ENCODE results near the gene HP. TPM values are rescaled to one million over a fixed set of nuclear protein-coding genes. Genes with fewer than 3 reads are reported as not detected.

HP gene
- total and polyA plus RNA-seq, 7 donors, result 0.49 to 11.2 (median 3.6) TPM; not detected in 2

GRCh38 chr16:72044825-72045359 lies 9.4 kb upstream of the HP start:
- WGBS, 2 donors, result 70 to 87% methylated on average over 2 of the region's 2 CpGs
- TF ChIP-seq POLR2A (IDR thresholded peaks at IDR 0.05) (no peak), EP300 (IDR thresholded peaks at IDR 0.05) (no peak), POLR2AphosphoS5 (IDR thresholded peaks at IDR 0.05) (no peak)
- TF ChIP-seq, protein P1, sequence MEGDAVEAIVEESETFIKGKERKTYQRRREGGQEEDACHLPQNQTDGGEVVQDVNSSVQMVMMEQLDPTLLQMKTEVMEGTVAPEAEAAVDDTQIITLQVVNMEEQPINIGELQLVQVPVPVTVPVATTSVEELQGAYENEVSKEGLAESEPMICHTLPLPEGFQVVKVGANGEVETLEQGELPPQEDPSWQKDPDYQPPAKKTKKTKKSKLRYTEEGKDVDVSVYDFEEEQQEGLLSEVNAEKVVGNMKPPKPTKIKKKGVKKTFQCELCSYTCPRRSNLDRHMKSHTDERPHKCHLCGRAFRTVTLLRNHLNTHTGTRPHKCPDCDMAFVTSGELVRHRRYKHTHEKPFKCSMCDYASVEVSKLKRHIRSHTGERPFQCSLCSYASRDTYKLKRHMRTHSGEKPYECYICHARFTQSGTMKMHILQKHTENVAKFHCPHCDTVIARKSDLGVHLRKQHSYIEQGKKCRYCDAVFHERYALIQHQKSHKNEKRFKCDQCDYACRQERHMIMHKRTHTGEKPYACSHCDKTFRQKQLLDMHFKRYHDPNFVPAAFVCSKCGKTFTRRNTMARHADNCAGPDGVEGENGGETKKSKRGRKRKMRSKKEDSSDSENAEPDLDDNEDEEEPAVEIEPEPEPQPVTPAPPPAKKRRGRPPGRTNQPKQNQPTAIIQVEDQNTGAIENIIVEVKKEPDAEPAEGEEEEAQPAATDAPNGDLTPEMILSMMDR (IDR thresholded peaks at IDR 0.05), result no peak
- Histone ChIP-seq H3K4me1 (no peaks in the 10 kb centered on the region), H3K27ac (no peak overlapping the region), H3K36me3 (peaks cover 0 to 28% (median 5%) of the 10 kb centered on the region in 4 donors), H3K4me3 (no peak overlapping the region), H3K9me3 (no peaks in the 10 kb centered on the region), H3K27me3 (no peaks in the 10 kb centered on the region)
- intact Hi-C loops (cut with DNase I), result no loop called here
- DNase-seq, result no peak

DNA sequence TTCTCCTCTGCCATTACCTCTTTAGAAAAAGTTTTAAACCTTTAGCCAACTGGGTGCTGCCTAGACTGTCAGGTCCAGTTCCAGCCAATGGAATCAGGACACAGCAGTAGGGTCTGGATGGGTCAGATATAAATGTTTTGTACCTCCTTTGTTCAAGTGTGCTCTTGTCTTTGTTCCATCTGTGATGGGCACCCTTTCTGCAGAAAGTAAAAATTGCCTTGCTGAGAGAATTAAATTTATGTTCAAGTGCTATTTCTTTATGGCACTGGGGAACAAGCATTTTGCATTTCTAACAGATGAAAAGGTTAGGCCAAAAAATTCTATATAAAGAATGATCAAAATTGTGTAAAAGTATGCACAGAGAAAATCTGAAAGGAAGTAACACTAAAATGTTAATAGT lies 5.2 kb upstream of the HP start:
- intact Hi-C loops (cut with DNase I), result no loop called here
- Histone ChIP-seq H3K27ac (no peak overlapping the region), H3K4me3 (no peak overlapping the region), H3K36me3 (peaks cover 0 to under 1% (median 0%) of the 10 kb centered on the region in 4 donors), H3K4me1 (no peaks in the 10 kb centered on the region), H3K27me3 (no peaks in the 10 kb centered on the region), H3K9me3 (no peaks in the 10 kb centered on the region)
- no peak for DNase-seq
- TF ChIP-seq POLR2A (IDR thresholded peaks at IDR 0.05) (no peak), POLR2AphosphoS5 (IDR thresholded peaks at IDR 0.05) (no peak), EP300 (IDR thresholded peaks at IDR 0.05) (no peak)
- TF ChIP-seq, protein P1 (IDR thresholded peaks at IDR 0.05), result no peak

DNA sequence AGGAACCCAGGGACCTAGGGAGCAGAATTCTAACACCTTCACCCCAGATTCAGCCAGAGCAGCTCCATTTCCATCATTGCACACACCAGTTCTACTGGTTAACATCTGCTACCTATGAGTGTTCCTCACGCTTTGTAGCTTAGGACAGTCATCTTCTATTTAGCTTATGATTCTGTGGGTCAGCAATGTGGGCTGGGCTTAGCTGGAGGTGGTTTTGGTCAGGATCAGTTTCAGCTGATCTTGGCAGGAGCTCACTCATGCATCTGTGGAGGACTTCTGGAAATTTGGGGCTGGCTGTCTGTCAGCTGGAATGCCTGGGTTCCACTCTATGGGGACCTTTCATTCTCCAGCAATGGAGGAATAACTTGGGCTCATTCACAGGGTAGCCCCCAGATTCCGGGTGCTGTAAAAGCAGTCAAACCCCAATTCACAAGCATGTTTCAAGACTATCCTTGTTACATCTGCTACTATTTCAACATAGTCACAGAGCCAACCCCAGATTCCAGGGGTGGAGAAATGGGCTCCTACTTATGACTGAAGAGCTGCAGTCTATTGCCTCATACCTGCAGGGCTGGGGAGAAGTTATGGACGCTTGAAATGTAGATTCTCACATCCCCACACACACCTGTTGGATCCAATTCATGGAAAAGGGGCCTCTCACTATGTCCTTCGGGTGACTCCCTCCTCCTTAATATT lies 3.4 kb upstream of the HP start:
- Histone ChIP-seq H3K4me3 (no peak overlapping the region), H3K27ac (no peak overlapping the region), H3K4me1 (no peaks in the 10 kb centered on the region), H3K9me3 (no peaks in the 10 kb centered on the region), H3K36me3 (no peaks in the 10 kb centered on the region), H3K27me3 (no peaks in the 10 kb centered on the region)
- DNase-seq, result no peak
- WGBS, 2 donors, result 86 to 92% methylated on average over 4 of the region's 4 CpGs
- no peak for TF ChIP-seq EP300 (IDR thresholded peaks at IDR 0.05)
- no peak for TF ChIP-seq POLR2AphosphoS5 (IDR thresholded peaks at IDR 0.05)
- no peak for TF ChIP-seq POLR2A (IDR thresholded peaks at IDR 0.05)
- TF ChIP-seq, protein P1 (IDR thresholded peaks at IDR 0.05), result no peak
- intact Hi-C loops (cut with DNase I), result no loop called here

- H3K36me3 ChIP-seq, result no peaks in the 10 kb centered on the region
- DNase-seq, result no peak
- intact Hi-C loops (cut with DNase I), result no loop called here
- no peak overlapping the region for H3K4me3 ChIP-seq
- no peak overlapping the region for H3K27ac ChIP-seq
- no peaks in the 10 kb centered on the region for H3K27me3 ChIP-seq
- H3K9me3 ChIP-seq, result no peaks in the 10 kb centered on the region
- TF ChIP-seq POLR2A (IDR thresholded peaks at IDR 0.05) (no peak), EP300 (IDR thresholded peaks at IDR 0.05) (no peak), POLR2AphosphoS5 (IDR thresholded peaks at IDR 0.05) (no peak)
- TF ChIP-seq, protein P1 (IDR thresholded peaks at IDR 0.05), result no peak
- 71 to 84% methylated on average over 2 of the region's 2 CpGs for WGBS, 2 donors
- H3K4me1 ChIP-seq, result no peaks in the 10 kb centered on the region
Measured at GRCh38 chr16:72051818-72052217, 2.5 kb upstream of the HP start.
